H54 (cell line): ENCODE measurements around the gene PRM3.

Source experiments
- DNase-seq: peaks from one replicate; pipeline ENCODE4 v3.0.0; 2011; ENCODE audit warnings: low spot score, mixed read lengths; ENCODE audit not compliant: insufficient read length
- FAIRE-seq: peaks from 3 replicates; lab custom pipeline; 2011; peaks lifted over from hg19 to GRCh38; lab: Jason Lieb, UNC
- POLR2A ChIP-seq: IDR thresholded peaks from 2 replicates; pipeline ENCODE4 v1.6.1; 2011; ENCODE audit warnings: low read depth, mild to moderate bottlenecking, low read length

PRM3 gene

DNA sequence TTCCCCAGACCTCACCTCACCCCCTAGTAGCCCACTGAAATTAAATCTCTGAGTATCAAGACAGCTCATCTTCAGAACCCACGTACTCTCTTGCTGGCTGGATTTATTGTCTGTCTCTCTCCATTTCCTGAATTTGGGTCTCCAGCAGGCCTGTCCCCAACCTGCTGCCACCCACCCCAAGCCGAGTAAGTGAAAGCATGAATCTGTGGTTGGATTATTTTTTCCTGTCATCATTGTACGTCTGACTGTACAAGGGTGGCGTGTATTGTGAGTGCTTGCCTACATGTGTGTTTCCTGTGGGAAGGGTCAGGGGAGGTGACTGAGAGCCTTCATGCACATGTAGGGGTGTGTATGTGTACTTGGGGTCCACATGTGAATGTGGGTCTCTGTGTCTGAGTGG, 9.7 kb downstream of the PRM3 start:
- DNase-seq (no peak), FAIRE-seq (no peak)
- TF ChIP-seq POLR2A, result no peak

DNA sequence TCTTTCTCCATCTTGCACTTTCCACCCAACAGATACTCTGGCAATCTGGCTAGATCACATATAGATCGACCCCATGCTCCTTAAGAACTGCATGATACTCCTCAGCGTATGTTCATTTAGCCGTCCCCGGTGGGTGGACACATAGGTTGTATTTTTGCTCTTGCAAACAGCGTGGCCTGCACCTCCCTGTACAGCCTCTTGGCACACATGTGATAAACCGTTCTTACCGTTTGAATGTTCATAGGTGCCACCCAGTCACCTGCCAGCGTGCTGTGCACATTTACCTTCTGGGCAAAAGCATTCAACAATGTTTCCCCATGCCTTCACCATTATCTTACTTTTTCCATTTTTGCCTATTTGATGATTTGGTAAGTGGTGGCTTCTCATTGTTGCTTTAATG, 10.5 kb downstream of the PRM3 start:
- no peak for TF ChIP-seq POLR2A
- DNase-seq (no peak), FAIRE-seq (no peak)

DNA sequence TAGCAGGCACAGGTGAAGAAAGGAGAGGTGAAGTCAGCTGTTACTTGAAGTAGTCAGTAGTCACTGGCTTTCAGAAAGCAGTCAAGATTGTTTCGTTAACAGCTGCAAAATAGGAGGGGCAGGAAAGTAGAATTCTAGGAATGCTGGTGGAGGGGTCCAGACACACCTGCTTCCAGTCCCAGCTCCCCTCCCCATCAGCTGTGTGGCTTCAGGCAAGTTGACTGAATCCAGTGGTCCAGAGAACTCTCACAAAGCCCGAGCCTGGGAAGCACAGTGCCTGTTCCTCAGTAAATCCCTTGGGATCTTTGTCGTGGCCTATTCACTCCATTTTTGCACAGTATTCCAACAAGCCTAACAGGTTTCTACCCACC, 12.8 kb downstream of the PRM3 start:
- DNase-seq (no peak), FAIRE-seq (no peak)
- TF ChIP-seq POLR2A, result no peak

DNA sequence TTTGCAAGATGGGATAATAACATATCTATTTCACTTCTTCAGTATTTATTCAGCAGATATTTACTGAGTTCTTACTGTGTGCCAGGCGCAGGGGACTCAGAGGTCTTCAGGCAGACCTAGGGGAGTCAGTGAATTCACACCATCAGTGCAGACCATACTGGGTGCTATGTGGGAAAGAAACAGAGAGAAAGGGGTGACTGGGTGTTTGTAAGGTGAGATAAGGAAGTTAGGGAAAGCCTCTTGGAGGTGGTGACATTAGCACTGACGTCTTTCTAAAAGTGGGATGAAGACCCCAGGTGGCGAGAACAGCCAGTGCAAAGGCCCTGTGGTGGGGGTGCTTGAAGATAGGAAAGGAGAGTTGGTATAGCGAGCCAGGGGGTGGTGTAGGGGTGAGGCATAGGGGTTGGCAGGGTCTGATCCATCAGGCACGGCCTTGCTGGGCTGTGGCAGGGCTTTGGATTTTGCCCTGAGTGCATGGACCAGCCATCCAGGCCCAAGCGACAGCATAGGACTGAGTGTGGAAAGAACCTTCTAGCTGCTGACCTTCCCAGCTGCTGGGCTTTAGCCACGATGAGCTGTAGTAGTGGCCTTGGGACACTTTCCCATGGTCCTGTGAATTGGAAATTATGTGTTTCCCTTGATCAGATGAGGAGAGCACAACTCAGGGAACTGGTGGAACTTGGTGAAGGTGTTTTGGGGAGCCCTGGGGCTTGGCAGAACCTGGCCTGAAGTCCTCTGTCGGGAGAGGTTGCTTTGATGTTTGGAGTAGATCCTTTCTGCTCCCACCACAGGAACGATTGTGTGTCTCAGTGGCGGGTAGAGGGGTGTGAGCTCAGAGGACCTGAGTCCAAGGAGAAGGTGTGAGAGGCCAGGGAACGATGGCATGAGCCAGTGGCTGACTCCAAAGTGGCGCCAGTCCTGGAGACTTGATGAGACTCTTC, 13.5 kb downstream of the PRM3 start:
- no peak for TF ChIP-seq POLR2A
- no peak for DNase-seq
- no peak for FAIRE-seq

DNA sequence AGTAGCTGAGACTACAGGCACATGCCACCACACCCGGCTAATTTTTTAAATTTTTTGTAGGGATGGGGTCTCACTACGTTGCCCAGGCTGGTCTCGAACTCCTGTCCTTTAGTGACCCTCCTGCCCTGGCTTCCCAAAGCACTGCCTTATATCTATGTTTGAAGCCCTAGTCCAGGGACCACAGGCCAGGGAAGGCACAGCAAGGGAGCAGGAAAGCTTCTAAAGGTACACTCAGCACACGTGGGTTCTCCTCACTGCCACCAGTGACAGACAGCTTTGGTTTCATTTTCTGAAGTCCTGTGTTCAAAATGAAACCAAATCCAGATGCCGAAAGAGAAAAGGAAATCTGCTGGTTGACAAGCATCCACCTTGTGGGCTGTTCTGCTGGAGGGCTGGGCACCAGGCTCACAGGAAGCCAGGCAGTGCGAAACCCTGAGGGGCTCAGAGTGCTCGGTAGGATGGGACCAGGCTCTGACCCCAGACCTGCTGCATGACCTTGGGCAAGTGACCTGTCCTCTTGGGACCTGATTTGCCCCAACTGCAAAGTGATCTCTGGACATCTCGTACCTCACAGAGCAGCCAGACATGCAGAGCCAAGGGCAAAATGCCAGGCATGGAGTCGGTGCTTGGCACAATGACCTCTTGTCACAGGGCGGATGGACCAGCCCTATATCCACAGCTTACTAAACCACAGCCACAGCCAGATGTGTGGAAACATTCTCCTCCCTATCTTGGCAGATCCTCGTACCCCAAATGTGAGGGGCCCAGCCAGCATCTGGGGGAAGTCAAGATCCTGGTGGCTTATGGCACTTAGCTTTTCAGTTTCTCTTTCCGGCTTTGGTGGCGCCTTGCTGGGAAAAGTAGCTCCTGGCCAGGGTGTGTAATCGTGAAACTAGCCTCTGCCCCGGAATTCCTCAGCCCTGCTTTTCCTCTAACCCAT, 14.6 kb downstream of the PRM3 start:
- no peak for TF ChIP-seq POLR2A
- DNase-seq, result no peak
- FAIRE-seq, result no peak

DNA sequence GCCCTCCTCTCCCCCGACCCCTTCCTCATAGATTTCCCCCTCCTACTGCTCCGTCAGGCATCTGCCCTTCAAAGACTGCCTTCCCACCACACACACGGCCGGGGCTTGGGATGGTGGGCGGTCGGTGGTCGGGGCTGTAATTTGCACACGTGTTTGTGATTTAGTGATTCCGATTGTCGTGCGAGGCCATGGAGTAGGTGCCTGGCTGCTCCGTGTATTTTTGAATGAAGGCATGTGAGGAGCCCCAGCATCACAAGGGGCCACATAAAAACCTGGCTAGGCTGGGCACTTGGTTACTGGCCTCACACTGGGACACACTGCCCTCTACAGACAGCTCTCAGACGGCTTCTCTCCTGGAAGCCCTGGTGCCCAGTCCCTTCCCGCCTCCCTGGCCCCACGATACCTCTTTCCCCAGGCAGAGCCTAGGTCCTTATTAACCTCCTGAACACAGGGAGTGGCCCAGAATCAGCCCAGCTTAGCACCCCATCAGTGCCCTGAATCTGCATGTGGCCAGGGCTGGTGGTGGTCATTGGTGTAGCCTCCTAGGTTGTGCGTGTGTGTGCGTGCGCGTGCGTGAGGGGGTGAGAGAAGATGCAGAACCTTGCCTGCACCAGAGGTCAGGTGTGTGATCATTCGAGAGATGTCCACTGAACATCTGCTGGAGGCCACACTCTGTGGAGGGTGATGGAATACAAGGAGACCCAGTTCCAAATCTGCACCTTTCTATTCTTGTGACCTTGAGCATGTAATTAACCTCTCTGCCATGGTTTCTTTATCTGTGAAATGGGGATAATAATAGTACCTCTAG, 16.1 kb downstream of the PRM3 start:
- TF ChIP-seq POLR2A, result no peak
- FAIRE-seq (peak; percentile 58), DNase-seq (peak; percentile 95)

DNA sequence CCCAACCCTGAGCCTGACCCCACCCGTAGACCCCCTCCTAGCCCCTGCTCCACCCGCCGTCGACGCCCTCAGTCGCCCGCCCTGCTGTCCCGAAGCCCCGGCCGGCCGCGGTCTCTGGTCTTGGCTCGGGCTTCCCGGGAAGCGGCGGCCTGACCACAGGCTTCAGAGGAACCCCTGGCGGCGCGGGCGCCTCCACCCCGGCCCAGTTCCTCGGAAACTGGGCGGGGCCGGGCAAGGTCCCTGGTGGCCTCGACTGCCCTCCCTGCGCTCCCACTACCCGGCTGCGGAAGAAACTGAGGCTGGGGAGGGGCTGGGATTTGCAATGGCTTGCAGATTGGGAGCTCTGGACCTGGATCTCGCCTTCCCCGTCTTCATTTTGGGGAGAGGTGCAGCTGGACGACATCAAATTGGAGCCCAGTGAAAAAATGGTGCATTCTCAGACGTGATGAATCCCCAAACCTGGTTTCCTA, 16.7 kb downstream of the PRM3 start:
- no peak for FAIRE-seq
- TF ChIP-seq POLR2A, result no peak
- peak; percentile 68 for DNase-seq

DNA sequence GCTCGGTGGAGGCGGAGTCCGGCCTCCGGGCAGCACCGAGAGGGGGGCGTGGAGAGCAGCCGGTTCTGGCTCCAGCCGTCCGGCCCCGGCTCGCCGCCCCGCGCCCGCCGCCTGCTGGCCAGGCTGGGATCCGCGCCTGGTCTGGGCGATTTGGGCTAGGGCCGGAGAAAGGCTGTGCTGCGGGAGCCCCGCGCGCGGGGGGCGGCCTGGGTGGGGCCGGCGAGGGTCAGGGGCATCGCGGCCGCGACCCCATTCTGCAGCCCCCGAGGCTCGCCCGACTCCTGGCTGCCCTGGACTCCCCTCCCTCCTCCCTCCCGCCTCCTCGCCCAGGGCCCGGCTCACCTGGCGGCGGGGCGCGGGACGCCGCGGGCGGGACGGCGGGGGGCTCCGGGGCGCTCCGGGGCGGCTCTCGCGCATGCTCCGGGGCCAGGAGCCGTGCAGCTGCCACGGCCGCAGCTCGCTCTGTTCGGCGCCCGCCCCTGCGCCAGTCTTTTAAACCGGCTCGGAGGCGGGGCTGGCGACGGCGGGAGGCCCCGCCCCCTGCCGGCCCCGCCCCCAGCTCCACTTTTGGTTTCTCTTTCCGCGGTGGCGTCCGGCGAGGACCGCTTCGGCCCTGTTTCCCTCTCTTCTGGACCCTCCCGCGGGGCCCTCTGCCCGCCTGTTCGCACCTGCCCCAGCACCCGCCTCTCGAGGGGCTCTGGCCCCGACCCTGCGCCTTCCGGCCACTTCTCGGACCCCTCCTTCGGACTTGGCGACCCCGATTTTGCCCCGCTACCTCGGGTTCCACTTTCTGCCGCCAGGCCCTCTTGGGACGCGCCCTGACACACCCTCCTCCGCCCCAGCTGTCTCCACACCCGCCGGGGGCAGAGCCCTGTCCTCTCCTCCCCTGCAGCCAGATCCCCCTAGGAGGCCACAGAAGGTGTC, 17.4 kb downstream of the PRM3 start, which contains the start of gene SOCS1:
SOCS1 (minus strand) TSS at position 468 of the 924 bp plus-strand sequence. CDS start 726 bp downstream, outside the sequence.
- peak; percentile 98 for TF ChIP-seq POLR2A
- DNase-seq (peak; percentile 93), FAIRE-seq (no peak)

DNA sequence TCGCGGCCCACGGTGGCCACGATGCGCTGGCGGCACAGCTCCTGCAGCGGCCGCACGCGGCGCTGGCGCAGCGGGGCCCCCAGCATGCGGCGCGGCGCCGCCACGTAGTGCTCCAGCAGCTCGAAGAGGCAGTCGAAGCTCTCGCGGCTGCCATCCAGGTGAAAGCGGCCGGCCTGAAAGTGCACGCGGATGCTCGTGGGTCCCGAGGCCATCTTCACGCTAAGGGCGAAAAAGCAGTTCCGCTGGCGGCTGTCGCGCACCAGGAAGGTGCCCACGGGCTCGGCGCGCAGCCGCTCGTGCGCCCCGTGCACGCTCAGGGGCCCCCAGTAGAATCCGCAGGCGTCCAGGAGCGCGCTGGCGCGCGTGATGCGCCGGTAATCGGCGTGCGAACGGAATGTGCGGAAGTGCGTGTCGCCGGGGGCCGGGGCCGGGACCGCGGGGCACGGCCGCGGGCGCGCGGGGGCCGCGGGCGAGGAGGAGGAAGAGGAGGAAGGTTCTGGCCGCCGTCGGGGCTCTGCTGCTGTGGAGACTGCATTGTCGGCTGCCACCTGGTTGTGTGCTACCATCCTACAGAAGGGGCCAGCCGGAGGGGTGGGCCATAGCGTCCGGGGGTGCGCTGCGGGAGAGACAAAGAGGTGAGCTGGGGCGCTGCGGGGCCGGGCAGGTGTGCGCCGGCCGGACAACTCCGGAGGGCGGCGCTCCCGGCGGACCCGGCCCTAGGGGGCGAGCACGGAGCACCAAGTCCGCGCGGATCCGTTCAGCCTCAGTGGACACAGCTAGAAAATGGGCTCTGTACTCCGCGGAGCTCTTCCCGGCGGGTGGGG, 18.3 kb downstream of the PRM3 start:
- no peak for TF ChIP-seq POLR2A
- no peak for DNase-seq

DNA sequence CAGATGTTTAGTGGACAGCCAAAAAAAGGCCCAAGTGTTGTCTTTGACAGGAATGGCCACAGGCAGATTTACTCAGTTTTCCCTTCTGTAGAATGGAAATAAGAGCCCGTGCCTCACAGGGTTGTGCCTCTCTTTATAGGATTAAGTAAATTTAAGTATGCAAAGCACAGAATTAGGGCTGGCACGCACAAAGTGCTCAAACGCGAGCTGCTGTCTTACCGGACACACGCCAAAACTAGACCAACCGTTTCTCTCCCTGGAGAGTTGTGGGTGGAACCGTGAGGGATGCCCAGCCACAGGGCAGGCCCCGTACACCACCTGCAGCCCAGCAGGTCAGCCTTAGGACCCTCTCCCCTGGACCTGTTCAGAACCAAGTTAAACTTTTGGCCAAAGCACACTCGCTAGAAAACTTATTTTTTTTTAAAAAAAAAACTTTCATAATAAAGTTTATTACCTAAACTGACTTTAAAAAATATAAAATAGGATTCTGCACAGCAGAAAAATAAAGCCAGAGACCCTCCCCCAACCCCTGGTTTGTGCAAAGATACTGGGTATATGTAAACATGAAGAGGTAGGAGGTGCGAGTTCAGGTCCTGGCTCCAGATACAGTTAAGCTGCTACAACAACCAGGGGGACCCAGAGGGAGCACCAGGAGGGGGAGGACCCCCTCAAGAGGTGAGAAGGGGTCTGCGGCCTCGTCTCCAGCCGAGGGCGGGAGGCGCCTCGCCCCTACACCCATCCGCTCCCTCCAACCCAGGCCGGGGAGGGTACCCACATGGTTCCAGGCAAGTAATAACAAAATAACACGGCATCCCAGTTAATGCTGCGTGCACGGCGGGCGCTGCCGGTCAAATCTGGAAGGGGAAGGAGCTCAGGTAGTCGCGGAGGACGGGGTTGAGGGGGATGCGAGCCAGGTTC, 19.2 kb downstream of the PRM3 start:
- no peak for DNase-seq
- no peak for FAIRE-seq
- no peak for TF ChIP-seq POLR2A

More for the DNA sequence above, 18.3 kb downstream of the PRM3 start:
- FAIRE-seq, result no peak
